A673 (cell line): ENCODE data around the gene BANK1. TPM values are rescaled to one million over a fixed set of nuclear protein-coding genes. Genes with fewer than 3 reads are reported as not detected.

Experiments
- BruUV-seq: library from RNA; stranded (reverse); fragments of 400-500 nt; replicated peaks from 2 replicates; lab custom pipeline; 2021; lab: Mats Ljungman, UMichigan
- CTCF ChIA-PET: fragments of 300-600 bp; sonication (Branson Sonifier 250); formaldehyde crosslinking; loops from one replicate; lab custom pipeline; 2022; ENCODE audit warnings: antibody characterized with exemption; lab: Charles Lee
- POLR2A ChIA-PET: fragments of 300-600 bp; sonication (Branson Sonifier 250); formaldehyde crosslinking; loops from one replicate; lab custom pipeline; 2022; ENCODE audit warnings: antibody characterized with exemption; ENCODE audit not compliant: low non-redundant PET; lab: Charles Lee
- DNase-seq: peaks from one replicate; pipeline ENCODE4 v3.0.0-alpha.2; 2015; ENCODE audit warnings: low spot score
- H3K27ac ChIP-seq: fragments of 200-600 bp; sonication (generic); 2 replicates; pipeline ENCODE4 v1.5.1; 2016; ENCODE audit warnings: mixed run types, low read depth, mild to moderate bottlenecking, mixed read lengths, antibody characterized with exemption, low read length; ENCODE audit not compliant: poor library complexity, severe bottlenecking
- H3K27me3 ChIP-seq: fragments of 200-600 bp; sonication (generic); replicated peaks from 2 replicates; pipeline ENCODE4 v1.6.1; 2017; ENCODE audit warnings: mixed run types, low read depth, mild to moderate bottlenecking, mixed read lengths, antibody characterized with exemption, low read length; ENCODE audit not compliant: insufficient read depth, poor library complexity
- H3K36me3 ChIP-seq: fragments of 200-600 bp; sonication (generic); 2 replicates; pipeline ENCODE4 v1.6.1; 2016; ENCODE audit warnings: mixed run types, mild to moderate bottlenecking, mixed read lengths, antibody characterized with exemption, low read length; ENCODE audit not compliant: insufficient read depth, poor library complexity, severe bottlenecking
- H3K4me1 ChIP-seq: fragments of 200-600 bp; sonication (generic); 2 replicates; pipeline ENCODE4 v1.6.1; 2017; ENCODE audit warnings: mixed run types, mild to moderate bottlenecking, mixed read lengths, antibody characterized with exemption, low read length; ENCODE audit not compliant: insufficient read depth, poor library complexity, severe bottlenecking
- H3K4me3 ChIP-seq: fragments of 200-600 bp; sonication (generic); 2 replicates; pipeline ENCODE4 v1.5.1; 2016; ENCODE audit warnings: low read depth, mixed run types, mild to moderate bottlenecking, mixed read lengths, low read length; ENCODE audit not compliant: poor library complexity, severe bottlenecking
- H3K9me3 ChIP-seq: fragments of 200-600 bp; sonication (generic); 2 replicates; pipeline ENCODE4 v1.6.1; 2016; ENCODE audit warnings: mixed run types, low read depth, mild to moderate bottlenecking, mixed read lengths, antibody characterized with exemption, low read length; ENCODE audit not compliant: poor library complexity, severe bottlenecking
- EZH2 ChIP-seq: fragments of 200-600 bp; sonication (generic); IDR thresholded peaks from 2 replicates; pipeline ENCODE4 v1.6.1; 2017; ENCODE audit warnings: borderline replicate concordance, low read depth, mild to moderate bottlenecking, mixed read lengths, antibody characterized with exemption, low read length; ENCODE audit not compliant: poor library complexity, severe bottlenecking
- intact Hi-C: fragments of 100-400 bp; cut with micrococcal nuclease; formaldehyde crosslinking; loops from one replicate; pipeline ENCODE4 v1.10.0; 2022; ENCODE audit not compliant: unreplicated experiment
- total RNA-seq: library from RNA; stranded (reverse); gene quantifications from 2 replicates; pipeline ENCODE4 v1.2.3, GENCODE V29; 2021
- TF ChIP-seq, protein P1 (sequence below): fragments of 300-800, 200-600 bp; sonication (generic); conservative IDR thresholded peaks from 2 replicates; pipeline ENCODE4 v1.5.1; 2017; ENCODE audit warnings: low read depth, mild to moderate bottlenecking, antibody characterized with exemption, low read length, moderate library complexity, mixed read lengths

BANK1 gene
- total RNA-seq, 1 experiment from 2014 or later, result not detected

DNA sequence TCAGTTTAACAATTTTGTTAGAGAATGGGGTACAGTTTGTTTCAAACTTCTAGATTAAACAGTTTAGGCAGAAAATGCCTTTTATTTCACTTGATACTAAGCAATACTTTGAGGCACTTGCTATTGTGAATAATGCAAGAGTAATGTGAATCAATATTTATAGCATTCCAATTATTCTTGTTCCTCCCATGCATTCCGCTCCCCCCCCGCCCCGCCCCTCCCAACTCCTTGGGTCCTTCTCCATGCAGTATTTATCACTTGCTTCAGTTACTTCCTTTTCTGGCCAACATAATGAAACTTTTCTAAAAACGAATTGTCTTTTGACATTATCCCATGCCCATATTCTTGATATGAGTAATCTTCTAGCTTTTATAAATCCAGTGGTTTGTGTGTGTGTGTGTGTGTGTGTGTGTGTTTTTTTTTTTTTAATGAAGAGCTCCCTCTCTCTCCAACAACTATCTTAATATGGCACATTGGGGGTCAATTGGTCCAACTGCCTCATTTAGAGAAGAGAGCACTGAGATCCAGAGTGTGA is 1.6 kb downstream of the BANK1 start:
- DNase-seq, result no peak
- H3K9me3 ChIP-seq, result no peaks in the 10 kb centered on the region
- ChIA-PET POLR2A (no interaction called here), CTCF (no interaction called here)
- no peak overlapping the region for H3K27ac ChIP-seq
- H3K36me3 ChIP-seq, result no peaks in the 10 kb centered on the region
- TF ChIP-seq, protein P1, sequence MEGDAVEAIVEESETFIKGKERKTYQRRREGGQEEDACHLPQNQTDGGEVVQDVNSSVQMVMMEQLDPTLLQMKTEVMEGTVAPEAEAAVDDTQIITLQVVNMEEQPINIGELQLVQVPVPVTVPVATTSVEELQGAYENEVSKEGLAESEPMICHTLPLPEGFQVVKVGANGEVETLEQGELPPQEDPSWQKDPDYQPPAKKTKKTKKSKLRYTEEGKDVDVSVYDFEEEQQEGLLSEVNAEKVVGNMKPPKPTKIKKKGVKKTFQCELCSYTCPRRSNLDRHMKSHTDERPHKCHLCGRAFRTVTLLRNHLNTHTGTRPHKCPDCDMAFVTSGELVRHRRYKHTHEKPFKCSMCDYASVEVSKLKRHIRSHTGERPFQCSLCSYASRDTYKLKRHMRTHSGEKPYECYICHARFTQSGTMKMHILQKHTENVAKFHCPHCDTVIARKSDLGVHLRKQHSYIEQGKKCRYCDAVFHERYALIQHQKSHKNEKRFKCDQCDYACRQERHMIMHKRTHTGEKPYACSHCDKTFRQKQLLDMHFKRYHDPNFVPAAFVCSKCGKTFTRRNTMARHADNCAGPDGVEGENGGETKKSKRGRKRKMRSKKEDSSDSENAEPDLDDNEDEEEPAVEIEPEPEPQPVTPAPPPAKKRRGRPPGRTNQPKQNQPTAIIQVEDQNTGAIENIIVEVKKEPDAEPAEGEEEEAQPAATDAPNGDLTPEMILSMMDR, result no peak
- no peak for TF ChIP-seq EZH2
- H3K4me1 ChIP-seq, result no peaks in the 10 kb centered on the region
- intact Hi-C loops, result no loop called here
- BruUV-seq, result no TSS peak
- H3K4me3 ChIP-seq, result no peak overlapping the region
- no peaks in the 10 kb centered on the region for H3K27me3 ChIP-seq

DNA sequence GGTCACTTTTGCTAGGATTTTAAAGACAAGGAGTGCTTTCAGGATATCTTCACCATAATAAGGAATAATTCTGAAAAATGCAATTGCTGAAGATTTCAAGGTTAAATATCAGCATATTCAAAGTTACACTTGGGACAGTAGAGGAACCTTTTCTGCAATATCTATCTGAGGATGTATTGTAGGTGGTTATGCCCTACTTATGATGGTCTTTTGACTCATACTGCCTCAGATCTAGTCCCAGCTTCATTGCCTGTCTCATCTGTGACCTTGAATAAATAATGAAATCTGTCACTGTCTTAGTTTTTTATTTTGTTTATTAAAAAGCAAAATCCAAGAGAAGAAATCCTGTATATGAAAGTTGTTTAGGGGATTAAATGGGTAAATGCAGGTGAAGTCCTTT is 2.9 kb downstream of the BANK1 start:
- Histone ChIP-seq H3K27ac (no peak overlapping the region), H3K9me3 (no peaks in the 10 kb centered on the region), H3K27me3 (no peaks in the 10 kb centered on the region), H3K4me3 (no peak overlapping the region), H3K36me3 (no peaks in the 10 kb centered on the region), H3K4me1 (no peaks in the 10 kb centered on the region)
- intact Hi-C loops, result no loop called here
- no peak for DNase-seq
- no peak for TF ChIP-seq EZH2
- TF ChIP-seq, protein P1, result no peak
- ChIA-PET CTCF (no interaction called here), POLR2A (no interaction called here)
- no TSS peak for BruUV-seq

DNA sequence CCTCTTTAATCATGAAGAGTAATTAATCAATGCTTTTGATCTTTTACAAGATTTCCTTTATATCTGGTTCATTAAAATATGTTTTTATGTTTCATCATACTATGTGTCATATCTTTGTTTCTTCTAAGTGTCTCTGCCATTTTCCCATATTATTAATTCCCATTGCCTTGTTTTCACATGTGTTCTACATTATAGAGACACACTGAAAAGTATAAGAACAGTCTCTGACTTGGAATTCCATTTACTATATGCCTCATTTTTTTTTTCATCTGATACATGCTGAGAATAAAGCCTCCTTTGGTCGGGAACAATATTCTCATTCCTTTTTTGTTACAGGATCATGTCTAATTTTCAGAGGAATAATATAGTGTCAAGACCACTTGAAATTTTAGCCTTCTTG is 4.3 kb downstream of the BANK1 start:
- no TSS peak for BruUV-seq
- Histone ChIP-seq H3K9me3 (no peaks in the 10 kb centered on the region), H3K4me1 (no peaks in the 10 kb centered on the region), H3K27me3 (no peaks in the 10 kb centered on the region), H3K4me3 (no peak overlapping the region), H3K27ac (no peak overlapping the region), H3K36me3 (no peaks in the 10 kb centered on the region)
- intact Hi-C loops, result no loop called here
- POLR2A ChIA-PET, result no interaction called here
- DNase-seq, result no peak
- CTCF ChIA-PET, result no interaction called here
- TF ChIP-seq, protein P1, result no peak
- no peak for TF ChIP-seq EZH2
